GM12872 (cell line): ENCODE measurements around the gene NOTCH1.

Experiments used
- CTCF ChIP-seq: IDR thresholded peaks from 3 replicates; pipeline ENCODE4 v1.5.1; 2011; ENCODE audit warnings: low read depth, mild to moderate bottlenecking, low read length, moderate library complexity; ENCODE audit not compliant: insufficient read depth

Gene NOTCH1

DNA sequence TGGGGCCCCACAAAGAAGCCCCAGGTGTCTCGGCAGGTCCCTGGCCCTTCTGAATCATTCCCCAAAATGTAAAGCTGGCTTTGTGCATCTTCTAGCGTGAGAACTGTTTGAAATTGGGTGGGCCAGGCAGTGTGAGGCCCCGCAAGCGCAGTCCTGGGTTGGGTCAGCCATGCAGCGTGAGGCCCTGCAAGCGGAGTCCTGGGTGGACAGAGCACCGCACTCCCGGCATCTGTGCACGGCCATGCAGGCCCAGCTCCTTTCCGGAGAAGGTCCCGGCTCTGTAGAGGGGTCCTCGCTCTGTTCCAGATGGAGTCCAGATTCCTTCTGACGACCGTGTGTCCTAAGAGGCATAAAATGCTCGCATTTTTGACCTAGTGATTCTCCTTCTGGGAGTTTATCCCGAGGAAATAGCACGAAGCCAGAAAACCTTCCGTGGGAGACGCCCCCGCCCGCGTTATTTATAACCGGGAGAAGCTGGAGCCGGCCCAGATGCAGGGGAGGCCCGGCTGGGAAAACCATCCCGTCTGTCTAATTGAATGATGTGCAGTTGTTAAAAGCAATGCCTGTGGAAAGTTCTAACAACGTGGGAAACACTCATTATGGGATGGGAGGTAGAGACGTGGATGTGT, 19.4 kb upstream of the NOTCH1 start:
- TF ChIP-seq CTCF: no peak

DNA sequence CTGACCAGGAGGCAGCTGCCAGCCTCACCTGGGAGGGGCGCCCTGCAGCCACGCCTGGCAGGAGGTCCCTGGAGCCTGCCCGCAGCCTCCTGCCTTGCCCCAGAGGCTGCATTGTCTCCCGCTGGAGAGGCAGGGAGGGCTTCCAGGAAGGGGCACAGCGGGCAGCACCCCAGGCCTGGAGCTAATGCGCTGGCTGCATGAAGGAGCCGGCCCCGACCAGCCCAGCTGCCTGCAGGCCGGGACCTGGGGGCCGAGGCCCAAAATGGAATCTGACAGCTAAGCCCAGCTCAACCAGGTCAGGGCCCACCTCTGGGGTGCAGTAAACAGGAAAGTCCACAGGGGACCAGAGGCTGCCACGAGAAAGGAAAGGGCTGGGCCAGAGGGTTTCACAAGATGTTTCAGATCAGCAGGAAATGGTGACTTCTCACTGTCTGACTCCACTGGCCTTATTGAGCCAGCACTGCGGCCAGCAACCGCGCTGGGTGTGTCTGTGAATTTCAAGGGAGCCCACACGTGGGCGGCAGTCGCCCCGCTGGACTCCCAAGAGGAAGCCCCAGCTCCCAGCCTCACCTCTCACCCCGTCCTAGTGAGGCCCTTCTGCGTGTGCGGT, 18.6 kb upstream of the NOTCH1 start:
- TF ChIP-seq CTCF: peak; percentile 55

- TF ChIP-seq CTCF: no peak
These were observed 17.9 kb upstream of the NOTCH1 start for GRCh38 chr9:136563646-136564325.

DNA sequence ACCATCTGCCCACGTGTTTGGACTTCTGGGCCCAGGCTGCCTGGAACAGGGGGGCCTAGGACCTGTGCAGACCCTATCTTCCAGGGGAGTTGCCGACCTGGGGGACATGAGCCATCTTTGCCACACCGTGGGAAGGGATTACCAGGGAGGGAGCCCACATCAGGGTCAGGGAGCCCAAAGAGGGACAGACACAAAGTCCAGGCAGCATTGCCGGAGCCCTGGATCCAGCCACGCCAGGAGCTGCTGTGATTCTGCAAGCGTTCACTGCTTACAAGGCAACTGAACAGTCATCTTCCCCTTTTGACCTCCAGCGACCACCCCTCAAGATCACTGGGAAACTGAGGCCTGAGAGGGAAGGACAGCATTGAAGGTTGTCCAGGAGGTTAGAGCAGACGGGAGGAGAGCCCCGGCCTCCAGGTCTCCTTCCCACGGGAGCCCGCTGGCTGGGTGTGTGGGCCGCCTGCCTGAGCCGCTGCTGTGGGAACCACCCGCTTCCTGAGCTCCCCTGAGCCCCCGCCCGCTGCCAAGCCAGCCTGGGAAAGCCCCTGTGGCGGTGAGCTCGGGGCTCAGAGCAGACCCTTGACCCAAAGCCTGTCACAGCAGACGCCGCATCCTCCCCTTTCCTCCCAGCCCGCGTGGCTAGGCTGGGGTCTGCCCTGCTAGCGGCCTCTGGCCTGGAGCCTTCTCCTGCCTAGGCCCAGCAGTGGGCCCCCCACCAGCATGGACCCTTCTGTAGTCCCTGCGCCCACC, 17.1 kb upstream of the NOTCH1 start:
- no peak for TF ChIP-seq CTCF

DNA sequence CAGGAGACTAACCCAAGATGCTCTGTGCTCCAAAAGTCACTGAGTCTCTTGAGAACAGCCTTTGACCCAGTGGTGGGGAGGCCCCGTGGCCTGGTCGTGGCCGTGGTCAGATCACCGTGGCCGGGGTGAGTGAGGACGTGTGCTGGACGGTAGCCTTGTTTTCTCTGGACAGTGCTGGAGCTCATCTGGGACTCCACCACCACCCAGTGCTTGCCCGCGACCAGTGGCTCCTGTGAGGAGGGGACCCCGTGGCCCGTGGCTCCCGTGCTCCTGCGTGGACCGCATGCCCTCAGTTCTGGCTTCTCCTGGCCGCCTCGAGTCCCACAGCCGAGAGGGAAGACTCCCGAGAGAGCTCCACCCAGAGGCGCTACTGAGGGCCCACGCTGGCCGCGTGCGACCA, 15.9 kb upstream of the NOTCH1 start:
- TF ChIP-seq CTCF: no peak

DNA sequence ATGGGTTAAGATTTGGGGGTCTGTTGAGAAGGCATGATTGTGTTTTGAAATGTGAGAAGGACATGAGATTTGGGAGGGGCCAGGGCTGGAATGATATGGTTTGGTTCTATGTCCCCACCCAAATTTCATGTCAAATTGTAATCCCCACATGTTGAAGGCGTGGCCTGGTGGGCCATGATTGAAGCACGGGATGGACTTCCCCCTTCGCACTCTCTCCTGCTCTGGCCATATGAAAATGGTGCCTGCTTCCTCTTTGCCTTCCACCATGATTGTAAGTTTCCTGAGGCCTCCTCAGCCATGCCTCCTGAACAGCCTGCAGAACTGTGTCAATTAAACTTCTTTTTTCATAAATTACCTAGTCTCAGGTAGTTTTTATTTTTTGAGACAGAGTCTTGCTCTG, 14.7 kb upstream of the NOTCH1 start:
- TF ChIP-seq CTCF: no peak

- TF ChIP-seq CTCF: no peak
These were observed 12.5 kb upstream of the NOTCH1 start for GRCh38 chr9:136558373-136558772.
